NCI-H2107 (cell line): Measurements from ENCODE around the gene NFATC1.
A peak's percentile ranks its signal among the peaks of the same experiment; 100 is the strongest.
"Not testable (repeated sequence)": the region's sequence is repeated elsewhere in the genome, so short reads cannot be mapped to it uniquely, and the experiment has no call there.

Source experiments
- DNase-seq: peaks from one replicate; lab custom pipeline; 2025; lab: John Stamatoyannopoulos, UW

NFATC1 gene

GRCh38 chr18:79375441-79376154, 20.1 kb upstream of the NFATC1 start:
- no peak for DNase-seq

- DNase-seq: not testable (repeated sequence)
These were observed 19.1 kb upstream of the NFATC1 start for GRCh38 chr18:79376661-79377060.

DNA sequence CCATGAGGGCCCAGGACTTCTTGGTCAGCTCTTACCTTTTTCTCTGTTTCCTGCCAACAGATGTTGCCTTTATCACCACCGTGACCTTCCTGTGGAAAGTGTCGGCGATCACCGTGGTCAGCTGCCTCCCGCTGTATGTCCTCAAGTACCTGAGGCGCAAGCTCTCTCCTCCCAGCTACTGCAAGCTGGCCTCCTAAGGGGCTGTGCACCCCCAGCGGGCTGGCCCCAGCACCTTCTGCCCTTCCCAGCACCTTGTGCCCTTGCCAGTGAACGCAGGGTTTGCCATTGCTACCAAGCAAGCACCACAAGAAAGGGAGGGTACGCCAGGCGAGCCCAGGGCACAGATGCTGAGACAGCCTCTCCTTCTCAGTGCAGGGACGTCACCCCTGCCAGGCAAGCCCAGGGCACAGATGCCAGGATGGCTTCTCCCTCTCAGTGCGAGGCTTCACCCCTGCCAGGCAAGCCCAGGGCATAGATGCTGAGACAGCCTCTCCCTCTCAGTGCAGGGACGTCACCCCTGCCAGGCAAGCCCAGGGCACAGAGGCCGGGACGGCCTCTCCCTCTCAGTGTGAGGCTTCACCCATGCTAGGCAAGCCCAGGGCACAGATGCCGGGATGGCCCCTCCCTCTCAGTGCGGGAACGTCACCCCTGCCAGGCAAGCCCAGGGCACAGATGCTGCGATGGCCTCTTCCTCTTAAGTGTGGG, 18.4 kb upstream of the NFATC1 start:
- DNase-seq: no peak

DNA sequence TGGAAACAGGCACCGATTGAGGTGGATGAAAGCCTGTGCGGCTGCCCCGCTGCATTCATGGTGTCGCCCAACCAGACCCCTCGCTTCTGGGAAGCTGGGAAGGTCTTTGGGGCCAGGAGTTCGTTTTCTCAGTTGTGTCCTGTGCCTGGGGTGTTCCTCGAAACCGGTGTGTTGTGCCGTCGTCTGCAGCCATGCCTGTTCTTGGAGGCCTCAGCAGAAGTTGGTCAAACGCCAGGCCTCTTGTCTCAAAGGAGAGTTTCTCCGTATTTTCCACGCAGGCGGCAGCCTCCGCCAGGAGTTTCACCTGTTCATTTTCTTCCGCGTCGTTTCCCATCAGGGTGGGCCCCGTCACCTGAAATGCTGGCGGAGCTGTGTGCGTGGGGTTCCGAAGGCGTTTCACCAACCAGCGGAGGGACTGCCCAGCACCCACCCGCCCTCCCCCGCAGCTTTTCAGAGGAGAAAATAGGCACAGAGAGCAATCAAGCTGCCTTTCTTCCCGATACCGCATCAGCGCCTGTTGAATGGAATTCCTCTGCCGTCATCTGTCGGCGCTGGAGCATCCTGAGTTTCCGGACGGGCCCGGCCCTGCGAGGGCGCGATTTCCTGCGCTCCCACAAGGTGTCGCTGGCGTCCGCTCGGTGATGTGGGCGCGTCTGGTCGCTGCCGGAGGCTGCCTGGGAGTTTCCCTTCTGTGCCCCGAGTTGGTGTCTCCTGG, 17.0 kb upstream of the NFATC1 start:
- DNase-seq: peak; percentile 15

- no peak for DNase-seq
These were observed 16.4 kb upstream of the NFATC1 start for GRCh38 chr18:79379251-79379905.

- DNase-seq: no peak
These were observed 15.6 kb upstream of the NFATC1 start for GRCh38 chr18:79379931-79380815.

DNA sequence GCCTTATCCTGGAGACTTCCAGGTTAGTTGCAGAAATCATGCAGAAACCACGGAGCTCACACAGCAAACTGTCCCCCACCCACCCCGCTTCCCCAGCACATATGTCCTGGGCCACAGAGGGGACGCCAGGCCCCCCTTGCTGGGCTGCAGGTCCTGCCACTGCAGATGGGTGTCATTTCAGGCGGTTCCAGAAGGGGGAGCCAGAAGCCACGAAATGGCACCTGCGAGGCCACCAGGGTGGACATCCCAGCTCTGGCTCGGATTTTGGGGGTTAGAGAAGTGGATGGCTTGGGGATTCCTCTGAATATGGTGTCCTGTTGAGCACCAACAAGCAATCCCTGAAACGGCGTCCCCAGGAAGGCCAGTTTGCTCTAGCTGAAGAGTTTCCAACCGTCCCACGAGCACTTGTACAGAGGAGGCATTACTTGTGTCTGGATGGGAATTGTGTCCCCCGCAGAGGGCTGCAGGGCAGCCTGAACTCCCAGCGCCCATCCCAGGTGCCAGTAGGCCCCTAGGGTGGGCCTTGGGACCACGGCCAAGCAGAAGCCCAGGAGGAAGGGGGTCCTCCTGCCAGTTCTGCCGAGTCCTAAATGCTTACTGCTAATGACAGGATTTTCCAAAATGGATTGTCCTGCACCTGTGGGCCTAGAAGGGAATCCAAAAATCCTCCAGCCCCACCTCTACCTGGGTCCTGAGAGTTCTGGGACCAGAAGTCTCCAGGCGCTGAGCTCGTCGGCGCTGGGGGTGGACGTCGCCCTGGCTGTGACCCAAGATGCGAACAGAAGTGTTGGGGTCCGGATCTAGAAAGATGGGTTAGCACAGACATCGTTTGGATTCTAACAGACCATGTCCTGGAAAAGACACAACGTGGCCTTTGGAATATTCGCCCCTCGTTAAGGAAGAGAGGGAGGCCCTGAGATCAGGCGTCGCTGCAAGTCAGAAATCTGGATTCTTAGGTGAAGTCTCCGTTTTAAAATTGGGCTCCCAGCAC, 14.6 kb upstream of the NFATC1 start:
- DNase-seq: peak; percentile 46

DNA sequence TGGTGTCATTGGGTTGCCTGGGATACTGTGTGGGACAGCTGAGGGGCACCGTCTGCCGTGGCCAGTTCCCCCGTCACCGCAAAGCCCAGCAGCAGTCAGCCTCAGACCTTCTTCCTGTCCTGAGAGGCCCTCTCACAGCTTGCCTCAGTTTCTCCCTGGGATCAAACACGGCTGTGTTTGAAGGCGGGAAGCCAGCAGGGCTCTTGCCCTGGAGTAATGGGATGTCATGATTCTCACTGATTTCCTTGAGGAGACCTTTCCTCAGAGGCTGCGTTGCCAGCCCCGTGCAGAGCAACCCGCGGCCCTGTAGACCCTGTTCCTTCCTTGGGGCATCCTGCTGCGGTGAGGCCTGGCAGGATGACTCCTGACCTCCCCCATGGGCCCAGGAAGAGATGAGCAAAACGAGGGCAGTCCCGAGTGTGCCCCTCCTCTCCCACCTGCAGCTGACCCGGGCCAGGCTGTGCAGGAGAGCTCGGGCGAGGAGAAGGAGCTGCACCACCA, 13.9 kb upstream of the NFATC1 start:
- no peak for DNase-seq

- no peak for DNase-seq
These were observed 12.9 kb upstream of the NFATC1 start for GRCh38 chr18:79382681-79383387.

DNA sequence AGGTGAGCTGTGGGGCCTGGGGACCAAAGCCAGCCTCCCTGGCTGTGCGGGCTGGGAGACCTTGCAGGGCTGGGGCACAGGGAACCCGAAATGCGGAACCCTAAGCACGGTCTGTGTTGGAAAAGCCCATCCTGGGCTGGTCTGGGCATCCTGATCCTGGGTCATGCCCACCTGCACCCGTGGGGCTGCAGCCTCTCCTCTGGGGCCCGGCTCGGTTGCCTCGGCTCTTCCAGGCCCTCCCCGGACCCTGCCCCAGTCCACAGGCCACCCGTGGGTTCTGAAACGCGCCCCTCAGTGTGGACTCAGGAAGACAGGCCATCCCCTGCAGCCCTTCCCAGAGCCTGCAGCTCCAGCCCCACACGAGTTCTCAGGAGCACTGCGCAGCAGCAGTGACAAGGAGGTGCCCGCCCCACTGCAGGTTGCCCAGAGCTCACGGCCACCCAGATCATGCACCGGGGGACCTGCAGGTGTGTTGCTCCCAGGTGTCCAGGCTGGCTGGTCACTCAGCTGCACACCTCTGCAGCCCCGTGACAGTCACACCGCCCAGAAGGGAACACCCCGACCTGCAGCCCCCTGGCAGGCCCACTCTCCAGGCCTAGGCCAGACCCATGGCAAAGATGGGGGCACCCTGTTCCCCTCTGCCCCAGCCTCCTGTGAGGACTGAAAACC, 12.2 kb upstream of the NFATC1 start:
- DNase-seq: no peak

- no peak for DNase-seq
These were observed 11.5 kb upstream of the NFATC1 start for GRCh38 chr18:79384151-79384807.

- DNase-seq: no peak
These were observed 10.9 kb upstream of the NFATC1 start for GRCh38 chr18:79384834-79385233.

GRCh38 chr18:79385326-79385707, 10.4 kb upstream of the NFATC1 start:
- no peak for DNase-seq

GRCh38 chr18:79385708-79386341, 9.9 kb upstream of the NFATC1 start:
- no peak for DNase-seq

DNA sequence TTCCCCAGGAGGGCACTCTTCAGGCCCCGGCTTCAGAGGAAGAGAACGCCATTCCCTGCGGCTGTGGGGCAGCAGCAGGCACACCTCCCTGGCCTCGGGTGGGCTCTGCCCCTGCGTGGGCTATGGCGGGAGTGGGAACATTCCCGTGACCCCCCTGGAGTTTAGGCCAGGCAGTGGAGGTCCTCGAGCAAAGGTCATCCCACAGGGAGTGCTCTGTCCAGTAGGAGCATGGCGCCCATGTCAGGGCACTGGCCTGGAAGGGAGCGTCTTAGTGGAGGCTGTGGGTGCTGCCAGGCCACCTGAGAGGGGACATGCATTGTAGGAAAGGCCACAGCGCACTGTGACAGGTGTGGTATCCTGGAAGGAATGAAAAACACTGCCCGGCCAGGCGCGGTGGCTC, 9.2 kb upstream of the NFATC1 start:
- no peak for DNase-seq

- no peak for DNase-seq
These were observed 8.5 kb upstream of the NFATC1 start for GRCh38 chr18:79387214-79387613.

- DNase-seq: no peak
These were observed 8.1 kb upstream of the NFATC1 start for GRCh38 chr18:79387615-79388014.

DNA sequence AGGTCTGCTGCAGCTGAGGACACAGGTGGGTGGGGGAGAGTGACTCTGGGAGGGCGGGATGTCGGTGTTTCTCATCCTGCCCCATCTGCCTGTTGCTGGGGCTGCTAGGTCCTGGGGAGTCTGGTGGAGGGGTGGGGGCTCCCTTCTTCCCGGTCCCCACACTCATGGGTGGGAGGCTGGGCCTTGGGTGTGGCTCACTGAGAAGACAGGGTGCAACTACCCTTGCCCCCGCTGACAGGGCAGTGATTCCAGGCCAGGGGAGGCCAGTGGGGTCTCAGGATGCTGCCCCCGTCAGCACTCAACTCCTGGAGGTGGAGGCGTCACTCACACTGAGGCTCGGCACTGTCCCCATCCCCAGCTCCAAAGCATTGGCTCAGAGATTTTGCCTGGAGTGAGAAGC, 7.7 kb upstream of the NFATC1 start:
- DNase-seq: no peak
